K562 (cell line): ENCODE measurements around the gene SAMD8. TPM values are rescaled to one million over a fixed set of nuclear protein-coding genes. Genes with fewer than 3 reads are reported as not detected.

Source experiments
- ATAC-seq: fragments of 200-7000 bp; cut with Tn5 transposase; 3 replicates; pipeline ENCODE4 v1.9.1; 2020; ENCODE audit warnings: moderate library complexity
- BruUV-seq: library from RNA; stranded (reverse); fragments of 400-500 nt; replicated peaks from 2 replicates; lab custom pipeline; 2021; lab: Mats Ljungman, UMichigan
- CTCF ChIA-PET: fragments of 300-600 bp; formaldehyde crosslinking; extraction: SDS; loops from one replicate; lab custom pipeline; 2021; ENCODE audit warnings: low intra/inter-chr PET ratio; lab: Yijun Ruan, JAX
- POLR2A ChIA-PET: fragments of 300-600, 350-650 bp; sonication (Branson Sonifier 250); formaldehyde crosslinking; extraction: SDS; loops from one replicate; lab custom pipeline; 2021; ENCODE audit warnings: antibody characterized with exemption, inconsistent platforms; lab: Yijun Ruan, JAX
- DNase-seq, 4 experiments: peaks; one replicate each; pipeline versions ENCODE4 v3.0.0 to v3.0.0-alpha.2; 2011 to 2018; ENCODE audit warnings: low spot score in 3 of 4, mixed read lengths in 3 of 4; ENCODE audit errors: extremely low read depth in 1 of 4
- FAIRE-seq: peaks from 2 replicates; lab custom pipeline; 2011; peaks lifted over from hg19 to GRCh38; lab: Jason Lieb, UNC
- H2AFZ ChIP-seq: 2 replicates; pipeline ENCODE4 v1.6.0; 2011; ENCODE audit warnings: low read depth, low read length, control low read depth, inconsistent platforms
- H3K27ac ChIP-seq: fragments of 200-600 bp; 3 replicates; pipeline ENCODE4 v1.8.0; 2011; ENCODE audit warnings: low read depth, mild to moderate bottlenecking, control low read depth, inconsistent platforms, low read length, moderate library complexity, mixed read lengths; ENCODE audit errors: extremely low read depth
- H3K27me3 ChIP-seq, 2 experiments: fragments of 300-600 bp in 1 of 2; 2 replicates in 1 of 2; 3 replicates in 1 of 2; pipeline versions ENCODE4 v1.6.0 to v1.8.0; 2011; ENCODE audit warnings: inconsistent platforms in 2 of 2, low read length in 2 of 2, mild to moderate bottlenecking in 1 of 2, mixed read lengths in 1 of 2, moderate library complexity in 1 of 2; ENCODE audit not compliant: control insufficient read depth in 2 of 2, insufficient read depth in 2 of 2
- H3K36me3 ChIP-seq: fragments of 300-600 bp; 3 replicates; pipeline ENCODE4 v1.8.0; 2011; ENCODE audit warnings: mild to moderate bottlenecking, low read length, inconsistent platforms; ENCODE audit not compliant: control insufficient read depth, insufficient read depth
- H3K4me1 ChIP-seq, 2 experiments: fragments of 200-600 bp in 1 of 2; replicated peaks in 1 of 2; 2 replicates in 1 of 2; 3 replicates in 1 of 2; pipeline versions ENCODE4 v1.5.1 to v1.8.0; 2011; ENCODE audit warnings: inconsistent platforms in 2 of 2, low read length in 2 of 2, mild to moderate bottlenecking in 1 of 2, mixed read lengths in 1 of 2, moderate library complexity in 1 of 2; ENCODE audit not compliant: control insufficient read depth in 2 of 2, insufficient read depth in 2 of 2
- H3K4me2 ChIP-seq: 2 replicates; pipeline ENCODE4 v1.6.1; 2011; ENCODE audit warnings: low read length, control low read depth, inconsistent platforms, mixed read lengths; ENCODE audit not compliant: insufficient read depth
- H3K4me3 ChIP-seq: fragments of 200-600 bp; sonication (generic), shearing (Covaris generic); 2 replicates; pipeline ENCODE4 v1.5.1; 2016; ENCODE audit warnings: control low read depth, inconsistent platforms
- H3K79me2 ChIP-seq: fragments of 200-600 bp; 3 replicates; pipeline ENCODE4 v1.8.0; 2011; ENCODE audit warnings: low read length, inconsistent platforms; ENCODE audit not compliant: control insufficient read depth, insufficient read depth
- H3K9ac ChIP-seq, 2 experiments: 2 replicates each; pipeline versions ENCODE4 v1.6.0 to v1.6.1; 2011; ENCODE audit warnings: low read depth in 2 of 2, low read length in 2 of 2, control low read depth in 1 of 2, inconsistent platforms in 1 of 2, mild to moderate bottlenecking in 1 of 2, mixed read lengths in 1 of 2; ENCODE audit not compliant: insufficient read depth in 1 of 2
- H3K9me1 ChIP-seq: one replicate; pipeline ENCODE4 v1.6.0; 2011; ENCODE audit warnings: inconsistent platforms, mild to moderate bottlenecking, low read length, moderate library complexity; ENCODE audit not compliant: control insufficient read depth, insufficient read depth
- H3K9me3 ChIP-seq: replicated peaks from 2 replicates; pipeline ENCODE4 v1.5.1; 2011; ENCODE audit warnings: low read depth, low read length, inconsistent platforms; ENCODE audit not compliant: control insufficient read depth, insufficient read depth
- H4K20me1 ChIP-seq: replicated peaks from 2 replicates; pipeline ENCODE4 v1.6.1; 2011; ENCODE audit warnings: low read length, inconsistent platforms, mixed read lengths; ENCODE audit not compliant: control insufficient read depth, insufficient read depth
- AFF1 ChIP-seq, 2 experiments: fragments of 450-650 bp; IDR thresholded peaks; 2 replicates each; pipeline ENCODE4 v1.6.1; 2018; ENCODE audit warnings: mild to moderate bottlenecking in 2 of 2, low read depth in 1 of 2; ENCODE audit not compliant: partially characterized antibody in 2 of 2
- CBFA2T3 ChIP-seq: fragments of 450-650 bp; IDR thresholded peaks from 2 replicates; pipeline ENCODE4 v1.6.1; 2017
- CEBPB ChIP-seq: fragments of 450-650 bp; IDR thresholded peaks from 2 replicates; pipeline ENCODE4 v1.6.1; 2016; ENCODE audit warnings: missing genetic modification characterization, missing compliant biosample characterization
- CHD4 ChIP-seq: fragments of 200-600 bp; sonication (generic); IDR thresholded peaks from 3 replicates; pipeline ENCODE4 v1.6.1; 2012; ENCODE audit warnings: low read depth, mild to moderate bottlenecking, mixed read lengths, low read length, inconsistent platforms; ENCODE audit not compliant: insufficient read depth, insufficient replicate concordance, poor library complexity, severe bottlenecking
- CTBP1 ChIP-seq: fragments of 450-650 bp; IDR thresholded peaks from 2 replicates; pipeline ENCODE4 v1.6.1; 2016; ENCODE audit warnings: borderline replicate concordance
- FOXJ3 ChIP-seq: sonication (generic); formaldehyde crosslinking; IDR thresholded peaks from 2 replicates; pipeline ENCODE4 v1.4.0; 2020; ENCODE audit warnings: mild to moderate bottlenecking, missing genetic modification reagents
- HOXB6 ChIP-seq: fragments of 250-450 bp; sonication (Bioruptor Pico); IDR thresholded peaks from 2 replicates; pipeline ENCODE4 v1.5.1; 2022; ENCODE audit warnings: mild to moderate bottlenecking, borderline replicate concordance
- IRF9 ChIP-seq: fragments of 450-650 bp; IDR thresholded peaks from 2 replicates; pipeline ENCODE4 v1.6.1; 2016; ENCODE audit warnings: missing biosample characterization, missing genetic modification characterization
- JUN ChIP-seq, 2 experiments: sonication (generic) in 1 of 2; formaldehyde crosslinking in 1 of 2; IDR thresholded peaks; 2 replicates each; pipeline versions ENCODE4 v1.6.1 to v1.8.0; 2012 to 2022; ENCODE audit warnings: borderline replicate concordance in 2 of 2, mild to moderate bottlenecking in 2 of 2, improper control_type of control experiment in 1 of 2, low read depth in 1 of 2, low read length in 1 of 2, missing genetic modification reagents in 1 of 2
- MAZ ChIP-seq, 2 experiments: fragments of 450-650 bp in 1 of 2; sonication (generic) in 1 of 2; formaldehyde crosslinking; IDR thresholded peaks in 1 of 2; conservative IDR thresholded peaks in 1 of 2; 2 replicates each; pipeline versions ENCODE4 v1.4.0 to v1.5.0; 2020; ENCODE audit warnings: mild to moderate bottlenecking in 1 of 2, missing genetic modification reagents in 1 of 2
- PML ChIP-seq: IDR thresholded peaks from 2 replicates; pipeline ENCODE4 v1.6.1; 2012; ENCODE audit warnings: low read length, inconsistent platforms
- RBM22 ChIP-seq: fragments of 200-400 bp; formaldehyde crosslinking; IDR thresholded peaks from 2 replicates; pipeline ENCODE4 v1.6.1; 2018; ENCODE audit warnings: low read length, low read depth; ENCODE audit not compliant: poor library complexity, severe bottlenecking
- USF1 ChIP-seq: sonication (generic); formaldehyde crosslinking; IDR thresholded peaks from 2 replicates; pipeline ENCODE4 v1.9.0; 2022; ENCODE audit warnings: mild to moderate bottlenecking, missing genetic modification reagents
- ZEB2 ChIP-seq: fragments of 450-650 bp; IDR thresholded peaks from 2 replicates; pipeline ENCODE4 v1.6.1; 2016
- WGBS: fragments of 100-300 bp; shearing (Covaris generic); methylation state at CpG from one replicate; pipeline ENCODE4 v1.1.6; 2016; ENCODE audit warnings: low coverage, mixed read lengths; ENCODE audit not compliant: insufficient coverage; ENCODE audit errors: missing lambda C conversion rate; 5-methylcytosine and 5-hydroxymethylcytosine counted together
- in situ Hi-C: fragments of 300-500 bp; cut with MboI; formaldehyde crosslinking; loops from 4 replicates; pipeline ENCODE4 v1.15.0; 2018; ENCODE audit warnings: inconsistent platforms, mixed read lengths
- intact Hi-C: fragments of 100-400 bp; cut with micrococcal nuclease; formaldehyde crosslinking; loops from 2 replicates; pipeline ENCODE4 v1.14.2; 2022
- polyA plus RNA-seq, 8 experiments: library from polyadenylated mRNA; depleted of rRNA in 4 of 8; stranded (reverse) in 5 of 8; unstranded in 3 of 8; fragments of >200 nt; fragmentation: Nextera tagmentation in 2 of 8; fragmentation: Illumina TruSeq in 1 of 8; extraction: Ambion mirVana in 2 of 8; extraction: Trizol in 1 of 8; gene quantifications; 2 replicates each; pipeline versions ENCODE4 v1.2.1 to v1.2.3, GENCODE V29; 2011 to 2014; ENCODE audit warnings: inconsistent platforms in 1 of 8, missing spikeins in 1 of 8
- total RNA-seq, 7 experiments: library from RNA; depleted of rRNA in 6 of 7; stranded (reverse); fragments of >200 nt in 6 of 7; fragmentation: Illumina TruSeq in 2 of 7; extraction: Trizol in 2 of 7; gene quantifications; 2 replicates each; pipeline versions ENCODE4 v1.2.1 to v1.2.3, GENCODE V29; 2011 to 2021; ENCODE audit warnings: low replicate concordance in 1 of 7

SAMD8 gene
- total and polyA plus RNA-seq, 9 of the 15 experiments (the other 6 are each of a cell fraction or from before 2014, with no cell fraction given): 2.7 to 16.1 (median 6.2) TPM

- Histone ChIP-seq H3K9me1 (no peaks in the 10 kb centered on the region), H4K20me1 (peaks cover 4% of the 10 kb centered on the region; the same call in 1 of the 2 replicates), H3K9ac (peak overlapping the region in 1 of 2 experiments; percentile 79; a peak in 2 of 4 replicates), H3K4me3 (no peak overlapping the region), H2AFZ (no peak overlapping the region), H3K4me2 (no peak overlapping the region), H3K27ac (no peak overlapping the region), H3K27me3 (no peaks in the 10 kb centered on the region), H3K9me3 (no peaks in the 10 kb centered on the region), H3K4me1 (peaks cover 43 to 67% of the 10 kb centered on the region in 2 experiments), H3K36me3 (no peaks in the 10 kb centered on the region), H3K79me2 (peaks cover 12% of the 10 kb centered on the region; the same call in 1 of the 3 replicates)
- ChIA-PET POLR2A (interaction anchor here (0.5 to 1.6 kb wide), 7 partner anchors 12 to 516 kb away, joined by 3 to 4 read pairs (median 3); no protein-coding TSS in a partner anchor), CTCF (interaction anchor here (0.6 kb wide), 1 partner anchor 132 kb away, joined by 3 read pairs; the partner anchor contains the start of gene COMTD1)
- ATAC-seq: no peak
- 74% methylated on average over 6 of the region's 6 CpGs for WGBS
- intact Hi-C loops: loop anchor here (5.0 to 10.0 kb wide), 2 partner anchors 369 to 862 kb away; no protein-coding TSS in a partner anchor
- no peak for FAIRE-seq
- peak in 2 of 4 experiments; percentile 7 to 49 for DNase-seq
- in situ Hi-C loops: no loop called here
- BruUV-seq: no TSS peak
- TF ChIP-seq FOXJ3 (CRISPR knock-in tag) (no peak), CBFA2T3 (peak; percentile 48; the same call in 1 of the 2 replicates), MAZ (CRISPR knock-in tag; conservative IDR thresholded peaks at IDR 0.05 in 1 of 2, IDR thresholded peaks at IDR 0.05 in 1 of 2) (no peak), HOXB6 (CRISPR knock-in tag) (no peak), IRF9 (no peak), CHD4 (no peak), RBM22 (no peak), CTBP1 (peak; percentile 40; the same call in 1 of the 2 replicates), PML (no peak), USF1 (CRISPR knock-in tag) (no peak), ZEB2 (0 out of 2 replicates have a peak, but pooled peaks have one; percentile 22), JUN (IDR thresholded peaks at IDR 0.05; ENCODE audit: borderline replicate concordance, low read depth, low read length) (no peak), JUN (CRISPR knock-in tag; IDR thresholded peaks at IDR 0.05; ENCODE audit: borderline replicate concordance) (no peak), CEBPB (tag) (peak; percentile 95), AFF1 (IDR thresholded peaks at IDR 0.05; ENCODE audit: low read depth in 1 of 2, partially characterized antibody in 2 of 2) (no peak)
These were observed 7.4 kb upstream of the SAMD8 start for GRCh38 chr10:75103881-75104686.
